Progenitor cell of endocrine pancreas (in vitro differentiated cells): Measurements from ENCODE around the gene EFNB3. TPM values are rescaled to one million over a fixed set of nuclear protein-coding genes. Genes with fewer than 3 reads are reported as not detected.

ENCODE experiments used
- DNase-seq: peaks from one replicate; pipeline ENCODE4 v3.0.0; 2021; ENCODE audit warnings: low spot score; ENCODE audit not compliant: unreplicated experiment
- H3K27ac Mint-ChIP-seq: 2 replicates; pipeline ENCODE4 v1.8.0; 2021; ENCODE audit warnings: mild to moderate bottlenecking, moderate library complexity, mixed read lengths
- H3K27me3 Mint-ChIP-seq: 2 replicates; pipeline ENCODE4 v1.8.0; 2021; ENCODE audit warnings: mixed read lengths
- H3K36me3 Mint-ChIP-seq: 2 replicates; pipeline ENCODE4 v1.8.0; 2022; ENCODE audit warnings: mixed read lengths; ENCODE audit not compliant: insufficient read depth
- H3K4me1 Mint-ChIP-seq: 2 replicates; pipeline ENCODE4 v1.8.0; 2021; ENCODE audit warnings: low read depth, mixed read lengths
- H3K4me3 Mint-ChIP-seq: 2 replicates; pipeline ENCODE4 v1.8.0; 2021; ENCODE audit warnings: low read depth, mild to moderate bottlenecking, moderate library complexity, mixed read lengths
- H3K9me3 Mint-ChIP-seq: 2 replicates; pipeline ENCODE4 v1.8.0; 2021; ENCODE audit warnings: low read depth, mixed read lengths
- CTCF ChIP-seq: fragments of 200-600 bp; sonication (generic); IDR thresholded peaks from one replicate; pipeline ENCODE4 v1.5.0; 2021; ENCODE audit warnings: antibody characterized with exemption, mild to moderate bottlenecking; ENCODE audit not compliant: unreplicated experiment
- total RNA-seq: library from RNA; stranded (reverse); gene quantifications from 2 replicates; pipeline ENCODE4 v1.2.1, GENCODE V29; 2021

Gene EFNB3
- total RNA-seq, 1 donor from 2014 or later, result 34.5 TPM

DNA sequence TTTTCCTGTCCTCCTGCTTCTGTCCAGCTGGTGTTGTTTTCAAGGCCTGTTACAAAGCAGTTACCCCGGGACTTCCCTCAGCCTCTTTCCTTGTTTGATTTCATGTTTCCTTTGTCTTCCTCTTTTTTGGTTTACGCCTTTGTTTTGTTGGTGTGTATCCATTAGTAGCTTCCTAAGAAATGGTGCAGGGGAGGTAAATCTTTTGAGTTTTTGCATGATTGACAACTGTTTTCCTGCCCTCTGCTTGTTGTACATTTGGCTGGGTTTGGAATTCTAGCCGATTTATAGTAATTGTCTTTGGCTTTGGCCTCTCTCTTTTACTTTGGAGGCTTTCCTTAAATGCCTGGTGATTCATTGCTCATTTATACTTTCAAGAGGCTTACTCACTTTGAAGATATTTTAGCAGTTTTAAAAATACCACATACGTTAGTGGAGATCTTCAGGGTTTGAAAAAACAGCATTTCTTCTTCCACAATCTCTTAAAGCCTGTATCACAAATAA is 45.4 kb downstream of the EFNB3 start:
- DNase-seq, result no peak
- no peak for TF ChIP-seq CTCF
- Mint-ChIP-seq H3K4me3 (no peak overlapping the region), H3K4me1 (no peaks in the 10 kb centered on the region), H3K27ac (no peak overlapping the region), H3K9me3 (no peaks in the 10 kb centered on the region), H3K36me3 (no peaks in the 10 kb centered on the region), H3K27me3 (peaks cover 34% of the 10 kb centered on the region)

GRCh38 chr17:7754656-7755055 is 49.7 kb downstream of the EFNB3 start:
- no peak for TF ChIP-seq CTCF
- no peak overlapping the region for H3K27ac Mint-ChIP-seq
- no peaks in the 10 kb centered on the region for H3K36me3 Mint-ChIP-seq
- H3K4me3 Mint-ChIP-seq, result no peak overlapping the region
- H3K4me1 Mint-ChIP-seq, result no peaks in the 10 kb centered on the region
- H3K9me3 Mint-ChIP-seq, result no peaks in the 10 kb centered on the region
- peaks cover 32% of the 10 kb centered on the region for H3K27me3 Mint-ChIP-seq
- DNase-seq, result no peak

DNA sequence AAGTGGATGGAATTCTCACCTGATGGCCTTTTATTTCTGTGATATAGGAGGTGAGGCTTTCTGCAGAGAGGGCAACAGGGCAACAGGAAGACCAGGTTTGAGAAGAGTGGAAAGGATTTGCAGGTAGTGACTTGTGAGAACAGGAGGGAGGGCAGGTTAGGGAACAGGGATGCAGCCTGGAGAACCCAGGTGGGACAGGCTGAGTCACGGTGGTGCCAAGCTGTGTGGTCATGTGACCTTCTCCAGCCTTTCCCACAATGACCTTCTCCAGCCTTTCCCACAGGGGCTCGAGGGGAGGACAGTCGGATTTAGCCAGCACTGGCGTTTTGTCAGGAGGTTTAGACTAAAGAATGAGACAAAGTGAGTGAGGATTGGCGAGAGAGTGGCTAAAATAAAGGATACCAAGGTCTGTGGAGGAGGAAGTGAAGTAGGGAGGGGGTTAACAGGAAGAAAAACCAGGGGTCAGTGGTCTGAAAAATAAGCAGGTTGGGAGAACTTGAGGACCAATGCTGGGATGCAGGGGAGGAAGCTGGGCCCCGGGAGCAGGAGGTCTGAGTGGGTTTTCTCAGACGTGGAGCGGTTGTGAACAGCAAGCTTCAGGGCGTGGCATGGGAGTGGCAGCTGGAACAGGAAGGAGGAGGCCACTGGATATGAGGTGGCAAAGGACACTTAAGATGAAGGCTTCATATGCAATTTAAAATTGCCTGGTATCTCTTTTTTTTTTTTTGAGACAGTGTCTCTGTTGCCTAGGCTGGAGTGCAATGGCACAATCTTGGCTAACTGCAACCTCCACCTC is 50.3 kb downstream of the EFNB3 start:
- Mint-ChIP-seq H3K4me3 (no peak overlapping the region), H3K36me3 (no peaks in the 10 kb centered on the region), H3K27me3 (peaks cover 33% of the 10 kb centered on the region), H3K9me3 (no peaks in the 10 kb centered on the region), H3K27ac (no peak overlapping the region), H3K4me1 (no peaks in the 10 kb centered on the region)
- DNase-seq, result no peak
- TF ChIP-seq CTCF, result no peak

DNA sequence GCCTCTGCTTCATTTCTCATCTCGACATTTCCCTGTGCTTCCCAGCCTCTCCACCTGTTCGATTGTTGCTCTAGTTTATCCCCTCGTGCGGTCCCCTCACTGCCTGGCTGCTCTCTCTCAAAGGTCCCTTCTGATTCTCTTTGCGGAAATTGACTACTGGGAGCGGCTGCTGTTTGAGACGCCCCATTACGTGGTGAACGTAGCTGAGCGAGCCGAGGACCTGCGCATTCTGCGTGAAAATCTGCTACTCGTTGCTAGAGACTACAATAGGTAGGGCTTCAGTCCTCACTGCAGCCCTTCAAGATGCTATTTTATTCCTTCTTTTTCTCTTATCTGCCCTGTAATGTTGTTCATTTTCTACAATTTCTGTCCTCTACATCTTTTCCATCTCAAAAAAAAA is 52.0 kb downstream of the EFNB3 start:
- Mint-ChIP-seq H3K4me3 (no peak overlapping the region), H3K4me1 (no peaks in the 10 kb centered on the region), H3K27ac (no peak overlapping the region), H3K27me3 (peaks cover 40% of the 10 kb centered on the region), H3K9me3 (no peaks in the 10 kb centered on the region), H3K36me3 (no peaks in the 10 kb centered on the region)
- no peak for DNase-seq
- TF ChIP-seq CTCF, result no peak

Other genes starting within 250 kb of the EFNB3 start
- 26.8 and 28.4 TPM in 2 replicates for gene ZBTB4, start 225.6 kb upstream of the EFNB3 start, total RNA-seq
- gene SLC35G6, start 223.8 kb upstream of the EFNB3 start, total RNA-seq, result not detected in 2 replicates
- 195 and 210 TPM in 2 replicates for gene POLR2A, start 220.8 kb upstream of the EFNB3 start, total RNA-seq
- gene TNFSF12, start 156.1 kb upstream of the EFNB3 start, total RNA-seq, result 9.4 and 10.7 TPM in 2 replicates
- 4.1 and 4.7 TPM in 2 replicates for gene TNFSF13, start 146.5 kb upstream of the EFNB3 start, total RNA-seq
- gene SENP3, start 143.3 kb upstream of the EFNB3 start, total RNA-seq, result 58.2 and 62.5 TPM in 2 replicates
- gene CD68, start 125.6 kb upstream of the EFNB3 start, total RNA-seq, result not detected in 2 replicates
- 71.4 and 71.9 TPM in 2 replicates for gene MPDU1, start 121.3 kb upstream of the EFNB3 start, total RNA-seq
- gene SOX15, start 115.1 kb upstream of the EFNB3 start, total RNA-seq, result 0.93 and 1.0 TPM in 2 replicates
- 53.6 and 61.4 TPM in 2 replicates for gene FXR2, start 90.3 kb upstream of the EFNB3 start, total RNA-seq
- gene SAT2, start 77.4 kb upstream of the EFNB3 start, total RNA-seq, result 108 and 120 TPM in 2 replicates
- 5.1 and 5.9 TPM in 2 replicates for gene SHBG, start 75.1 kb upstream of the EFNB3 start, total RNA-seq
- 1.5 and 2.1 TPM in 2 replicates for gene ATP1B2, start 54.3 kb upstream of the EFNB3 start, total RNA-seq
- 106 and 121 TPM in 2 replicates for gene TP53, start 17.7 kb upstream of the EFNB3 start, total RNA-seq
- gene WRAP53, start 16.7 kb upstream of the EFNB3 start, total RNA-seq, result 26.4 and 28.0 TPM in 2 replicates
- gene DNAH2, start 12.5 kb downstream of the EFNB3 start, total RNA-seq, result 0.22 and 0.29 TPM in 2 replicates
- gene KDM6B, start 129.0 kb downstream of the EFNB3 start, total RNA-seq, result 110 and 117 TPM in 2 replicates
- 11.3 and 15.8 TPM in 2 replicates for gene TMEM88, start 149.9 kb downstream of the EFNB3 start, total RNA-seq
- gene NAA38, start 152.4 kb downstream of the EFNB3 start, total RNA-seq, result 63.4 and 70.0 TPM in 2 replicates
- gene CYB5D1, start 152.8 kb downstream of the EFNB3 start, total RNA-seq, result 16.3 and 18.2 TPM in 2 replicates
- gene CHD3, start 183.6 kb downstream of the EFNB3 start, total RNA-seq, result 112 and 119 TPM in 2 replicates
- gene RNF227, start 211.1 kb downstream of the EFNB3 start, total RNA-seq, result 1.8 and 2.3 TPM in 2 replicates
- 6.0 and 6.4 TPM in 2 replicates for gene KCNAB3, start 224.7 kb downstream of the EFNB3 start, total RNA-seq
- gene TRAPPC1, start 226.7 kb downstream of the EFNB3 start, total RNA-seq, result 139 and 141 TPM in 2 replicates
- 47.7 and 51.6 TPM in 2 replicates for gene CNTROB, start 227.0 kb downstream of the EFNB3 start, total RNA-seq